Prostate gland (tissue), 2 donors: ENCODE results near the gene CSDE1. TPM values are rescaled to one million over a fixed set of nuclear protein-coding genes. Genes with fewer than 3 reads are reported as not detected.

Experiments
- DNase-seq: peaks from one replicate; pipeline ENCODE4 v3.0.0-alpha.2; 2019; ENCODE audit warnings: low spot score
- H3K27ac ChIP-seq, 2 donors: fragments of 200-600 bp; sonication (generic); 2 replicates each; pipeline ENCODE4 v1.5.1; 2017 to 2019
- H3K27me3 ChIP-seq: fragments of 200-600 bp; sonication (generic); replicated peaks from 2 replicates; pipeline ENCODE4 v1.5.1; 2019; ENCODE audit not compliant: insufficient read depth
- H3K36me3 ChIP-seq, 2 donors: fragments of 200-600 bp; sonication (generic); 1 replicate in 1 of 2; 2 replicates in 1 of 2; pipeline versions ENCODE4 v1.5.1 to v1.8.1; 2017 to 2019
- H3K4me1 ChIP-seq: fragments of 200-600 bp; sonication (generic); replicated peaks from 2 replicates; pipeline ENCODE4 v1.5.1; 2019
- H3K4me3 ChIP-seq, 2 donors: fragments of 200-600 bp; sonication (generic); 2 replicates each; pipeline ENCODE4 v1.5.1; 2017 to 2019
- H3K9me3 ChIP-seq: fragments of 200-600 bp; sonication (generic); 2 replicates; pipeline ENCODE4 v1.5.1; 2017
- POLR2A ChIP-seq: fragments of 450-650 bp; IDR thresholded peaks from one replicate; pipeline ENCODE4 v1.6.1; 2016; ENCODE audit warnings: antibody characterized with exemption, mild to moderate bottlenecking
- POLR2AphosphoS5 ChIP-seq: sonication (generic); formaldehyde crosslinking; IDR thresholded peaks from one replicate; pipeline ENCODE4 v1.6.1; 2017; ENCODE audit warnings: antibody characterized with exemption
- WGBS: methylation state at CpG from one replicate; pipeline ENCODE4 v1.1.5; 2018; 5-methylcytosine and 5-hydroxymethylcytosine counted together
- intact Hi-C: fragments of 100-400 bp; cut with DNase I; formaldehyde crosslinking; loops from one replicate; pipeline ENCODE4 v1.14.2; 2022
- small RNA-seq, 2 donors: library from RNA; depleted of rRNA; stranded (forward); fragments of <200 nt; gene quantifications; one replicate each; pipeline ENCODE3, GENCODE V24; 2016
- total RNA-seq, 2 donors: library from RNA; depleted of rRNA; stranded (reverse); fragments of >200 nt; gene quantifications; one replicate each; pipeline ENCODE4 v1.1.0, GENCODE V29; 2016
- TF ChIP-seq, protein P1 (sequence below), 4 experiments: fragments of 200-600 bp in 2 of 4; fragments of 450-650 bp in 2 of 4; sonication (generic) in 2 of 4; IDR thresholded peaks; 1 replicate in 3 of 4; 2 replicates in 1 of 4; pipeline ENCODE4 v1.5.1; 2016 to 2019; ENCODE audit warnings: antibody characterized with exemption in 4 of 4, mild to moderate bottlenecking in 2 of 4, moderate library complexity in 2 of 4

CSDE1 gene
- total RNA-seq, 2 donors from 2014 or later, result 458 to 889 TPM

DNA sequence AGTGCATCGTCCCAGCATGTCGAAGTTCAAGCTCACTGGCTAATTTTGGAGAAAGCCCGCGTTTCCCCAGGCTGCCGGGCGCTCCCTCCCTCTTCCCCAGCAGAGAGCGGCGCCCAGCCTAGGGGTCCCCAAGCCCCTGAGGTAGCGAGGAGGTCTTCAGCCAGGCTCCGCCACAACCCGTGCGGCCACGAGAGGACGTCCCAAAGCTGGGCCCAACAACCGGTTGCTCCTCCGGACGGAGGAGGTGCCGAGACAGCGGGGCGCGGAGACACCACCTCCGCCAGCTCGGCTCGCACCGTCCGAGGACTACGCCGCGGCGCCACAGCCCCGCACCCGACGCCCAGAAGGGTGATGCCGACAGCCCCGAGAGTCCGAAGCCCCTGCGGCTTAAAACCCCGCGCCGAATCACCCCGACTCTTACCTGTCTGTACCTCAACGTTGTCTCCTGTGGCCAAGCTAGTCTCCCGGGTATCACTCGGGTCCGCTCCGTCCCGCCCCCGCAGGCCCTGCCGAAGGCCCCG lies 88.2 kb downstream of the CSDE1 start, which contains the start of gene DENND2C:
DENND2C (minus strand) TSS at position 488 of the 521 bp plus-strand sequence. CDS start 44,065 bp downstream, outside the sequence.
- intact Hi-C loops, result loop anchor here (5.0 kb wide), 1 partner anchor 322 kb away; no protein-coding TSS in a partner anchor
- Histone ChIP-seq H3K4me1 (no peaks in the 10 kb centered on the region), H3K27me3 (no peaks in the 10 kb centered on the region), H3K9me3 (no peaks in the 10 kb centered on the region), H3K36me3 (no peaks in the 10 kb centered on the region), H3K4me3 (peak within 1 kb of the TSS; percentile 48 to 74), H3K27ac (peak within 1 kb of the TSS; percentile 68 to 82)
- under 1% methylated on average over 45 of the region's 50 CpGs for WGBS
- TF ChIP-seq, protein P1, sequence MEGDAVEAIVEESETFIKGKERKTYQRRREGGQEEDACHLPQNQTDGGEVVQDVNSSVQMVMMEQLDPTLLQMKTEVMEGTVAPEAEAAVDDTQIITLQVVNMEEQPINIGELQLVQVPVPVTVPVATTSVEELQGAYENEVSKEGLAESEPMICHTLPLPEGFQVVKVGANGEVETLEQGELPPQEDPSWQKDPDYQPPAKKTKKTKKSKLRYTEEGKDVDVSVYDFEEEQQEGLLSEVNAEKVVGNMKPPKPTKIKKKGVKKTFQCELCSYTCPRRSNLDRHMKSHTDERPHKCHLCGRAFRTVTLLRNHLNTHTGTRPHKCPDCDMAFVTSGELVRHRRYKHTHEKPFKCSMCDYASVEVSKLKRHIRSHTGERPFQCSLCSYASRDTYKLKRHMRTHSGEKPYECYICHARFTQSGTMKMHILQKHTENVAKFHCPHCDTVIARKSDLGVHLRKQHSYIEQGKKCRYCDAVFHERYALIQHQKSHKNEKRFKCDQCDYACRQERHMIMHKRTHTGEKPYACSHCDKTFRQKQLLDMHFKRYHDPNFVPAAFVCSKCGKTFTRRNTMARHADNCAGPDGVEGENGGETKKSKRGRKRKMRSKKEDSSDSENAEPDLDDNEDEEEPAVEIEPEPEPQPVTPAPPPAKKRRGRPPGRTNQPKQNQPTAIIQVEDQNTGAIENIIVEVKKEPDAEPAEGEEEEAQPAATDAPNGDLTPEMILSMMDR (IDR thresholded peaks at IDR 0.05), result no peak
- TF ChIP-seq POLR2A (peak; percentile 72), POLR2AphosphoS5 (no peak)
- no peak for DNase-seq

GRCh38 chr1:114668784-114669561 lies 88.8 kb downstream of the CSDE1 start:
- no peak for TF ChIP-seq POLR2A
- TF ChIP-seq, protein P1 (IDR thresholded peaks at IDR 0.05), result no peak
- H3K9me3 ChIP-seq, result no peaks in the 10 kb centered on the region
- H3K36me3 ChIP-seq, result no peaks in the 10 kb centered on the region
- no peaks in the 10 kb centered on the region for H3K27me3 ChIP-seq
- intact Hi-C loops, result no loop called here
- peak overlapping the region; percentile 48 to 74 for H3K4me3 ChIP-seq
- WGBS, result 42% methylated on average over 13 of the region's 13 CpGs
- H3K4me1 ChIP-seq, result no peaks in the 10 kb centered on the region
- H3K27ac ChIP-seq, result peak overlapping the region; percentile 68 to 82
- DNase-seq, result no peak

DNA sequence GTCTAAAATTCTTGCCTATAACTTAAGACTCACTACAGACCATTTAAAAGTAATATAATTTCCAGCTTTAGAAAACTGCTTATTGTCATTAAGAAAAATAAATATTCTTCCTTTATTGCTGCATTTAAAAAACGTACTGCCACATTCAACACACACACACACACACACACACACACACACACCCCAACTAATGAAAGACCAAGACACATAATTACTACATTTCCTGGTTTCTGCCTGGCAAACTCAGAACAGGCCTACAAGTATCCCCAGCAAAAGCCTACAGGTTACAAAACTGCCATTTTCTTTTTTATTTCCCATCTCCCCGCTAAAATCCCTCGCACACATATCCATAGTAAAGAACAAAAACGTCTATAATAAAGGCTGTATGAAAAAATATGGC lies 89.4 kb downstream of the CSDE1 start:
- TF ChIP-seq, protein P1 (IDR thresholded peaks at IDR 0.05), result no peak
- TF ChIP-seq POLR2AphosphoS5 (no peak), POLR2A (no peak)
- H3K9me3 ChIP-seq, result no peaks in the 10 kb centered on the region
- intact Hi-C loops, result no loop called here
- H3K27ac ChIP-seq, result no peak overlapping the region
- H3K4me1 ChIP-seq, result no peaks in the 10 kb centered on the region
- WGBS, result 81% methylated on average over 4 of the region's 4 CpGs
- no peak overlapping the region for H3K4me3 ChIP-seq
- no peaks in the 10 kb centered on the region for H3K27me3 ChIP-seq
- DNase-seq, result no peak
- H3K36me3 ChIP-seq, result no peaks in the 10 kb centered on the region

- no peak for DNase-seq
- H3K27me3 ChIP-seq, result no peaks in the 10 kb centered on the region
- no peaks in the 10 kb centered on the region for H3K4me1 ChIP-seq
- no peaks in the 10 kb centered on the region for H3K36me3 ChIP-seq
- H3K27ac ChIP-seq, result no peak overlapping the region
- WGBS, result 93% methylated on average over 3 of the region's 3 CpGs
- intact Hi-C loops, result no loop called here
- no peaks in the 10 kb centered on the region for H3K9me3 ChIP-seq
- TF ChIP-seq, protein P1 (IDR thresholded peaks at IDR 0.05), result no peak
- TF ChIP-seq POLR2AphosphoS5, result no peak
- no peak for TF ChIP-seq POLR2A
- no peak overlapping the region for H3K4me3 ChIP-seq
Observed at GRCh38 chr1:114666954-114667353, 90.8 kb downstream of the CSDE1 start.

Small RNA genes lying within 50 kb of the gene (small RNA-seq; reads per million reads assigned to genes)
- gene RN7SL432P (0 reads per million in 2 donors), gene RNY1P13 (0 reads per million in 2 donors)

Other genes starting within 250 kb of the CSDE1 start
- gene TRIM33, start 246.8 kb downstream of the CSDE1 start, total RNA-seq, result 10 to 100 TPM; 36.7 to 54.9 TPM
- gene BCAS2, start 176.4 kb downstream of the CSDE1 start, total RNA-seq, result 10 to 100 TPM; 35.9 to 38.5 TPM
- gene DENND2C, start 87.9 kb downstream of the CSDE1 start, total RNA-seq, result 10 to 100 TPM in 1 of 2 donors, 1 to 10 TPM in 1; 2.9 to 10.6 TPM
- gene AMPD1, start 62.4 kb downstream of the CSDE1 start, total RNA-seq, result under 1 TPM; 0.23 to 0.40 TPM
- gene NRAS, start 41.2 kb downstream of the CSDE1 start, total RNA-seq, result 10 to 100 TPM; 23.4 to 24.6 TPM
- 10 to 100 TPM; 21.9 to 33.7 TPM for gene SIKE1, start 22.7 kb upstream of the CSDE1 start, total RNA-seq
- 1 to 10 TPM in 1 of 2 donors, not detected in 1; 9.3 TPM for gene SYCP1, start 96.9 kb upstream of the CSDE1 start, total RNA-seq